ENCODE measurements around the gene IQGAP3. TPM values are rescaled to one million over a fixed set of nuclear protein-coding genes. Genes with fewer than 3 reads are reported as not detected.
"Not testable (repeated sequence)": the region's sequence is repeated elsewhere in the genome, so short reads cannot be mapped to it uniquely, and the experiment has no call there.

Gene IQGAP3
- total and polyA plus RNA-seq, 12 donors, result 0.07 to 3.8 (median 0.23) TPM

DNA sequence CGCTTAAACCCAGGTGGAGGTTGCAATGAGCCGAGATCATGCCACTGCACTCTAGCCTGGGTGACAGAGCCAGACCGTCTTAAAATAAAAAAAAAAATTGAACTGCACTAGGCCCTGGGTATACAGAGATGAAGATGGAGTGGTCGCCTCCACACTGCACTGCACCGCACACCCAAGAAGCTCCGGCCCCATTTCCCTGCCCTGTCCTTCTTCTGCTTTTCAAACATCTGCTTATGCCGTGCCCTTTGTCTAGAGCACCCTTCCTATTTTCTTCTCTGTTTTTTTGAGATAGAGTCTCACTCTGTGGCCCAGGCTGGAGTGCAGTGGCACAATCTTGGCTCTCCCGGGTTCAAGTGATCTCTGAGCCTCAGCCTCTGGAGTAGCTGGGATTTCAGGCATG lies 17.4 kb downstream of the IQGAP3 start:
- Histone ChIP-seq H3K4me1 (peaks cover 0 to 6% (median 0%) of the 10 kb centered on the region in 9 donors), H3K27me3 (no peaks in the 10 kb centered on the region), H3K9me3 (no peaks in the 10 kb centered on the region), H3K36me3 (peaks cover 0 to 27% (median 0%) of the 10 kb centered on the region in 9 donors), H3K27ac (peak overlapping the region in 1 of 10 donors; percentile 26), H3K4me3 (no peak overlapping the region)
- ATAC-seq, result no peak
- WGBS, 2 donors, result 83 to 87% methylated on average over 8 of the region's 8 CpGs
- TF ChIP-seq, protein P1, sequence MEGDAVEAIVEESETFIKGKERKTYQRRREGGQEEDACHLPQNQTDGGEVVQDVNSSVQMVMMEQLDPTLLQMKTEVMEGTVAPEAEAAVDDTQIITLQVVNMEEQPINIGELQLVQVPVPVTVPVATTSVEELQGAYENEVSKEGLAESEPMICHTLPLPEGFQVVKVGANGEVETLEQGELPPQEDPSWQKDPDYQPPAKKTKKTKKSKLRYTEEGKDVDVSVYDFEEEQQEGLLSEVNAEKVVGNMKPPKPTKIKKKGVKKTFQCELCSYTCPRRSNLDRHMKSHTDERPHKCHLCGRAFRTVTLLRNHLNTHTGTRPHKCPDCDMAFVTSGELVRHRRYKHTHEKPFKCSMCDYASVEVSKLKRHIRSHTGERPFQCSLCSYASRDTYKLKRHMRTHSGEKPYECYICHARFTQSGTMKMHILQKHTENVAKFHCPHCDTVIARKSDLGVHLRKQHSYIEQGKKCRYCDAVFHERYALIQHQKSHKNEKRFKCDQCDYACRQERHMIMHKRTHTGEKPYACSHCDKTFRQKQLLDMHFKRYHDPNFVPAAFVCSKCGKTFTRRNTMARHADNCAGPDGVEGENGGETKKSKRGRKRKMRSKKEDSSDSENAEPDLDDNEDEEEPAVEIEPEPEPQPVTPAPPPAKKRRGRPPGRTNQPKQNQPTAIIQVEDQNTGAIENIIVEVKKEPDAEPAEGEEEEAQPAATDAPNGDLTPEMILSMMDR (IDR thresholded peaks at IDR 0.05), result no peak
- no peak for DNase-seq
- intact Hi-C loops (cut with DNase I), result no loop called here

DNA sequence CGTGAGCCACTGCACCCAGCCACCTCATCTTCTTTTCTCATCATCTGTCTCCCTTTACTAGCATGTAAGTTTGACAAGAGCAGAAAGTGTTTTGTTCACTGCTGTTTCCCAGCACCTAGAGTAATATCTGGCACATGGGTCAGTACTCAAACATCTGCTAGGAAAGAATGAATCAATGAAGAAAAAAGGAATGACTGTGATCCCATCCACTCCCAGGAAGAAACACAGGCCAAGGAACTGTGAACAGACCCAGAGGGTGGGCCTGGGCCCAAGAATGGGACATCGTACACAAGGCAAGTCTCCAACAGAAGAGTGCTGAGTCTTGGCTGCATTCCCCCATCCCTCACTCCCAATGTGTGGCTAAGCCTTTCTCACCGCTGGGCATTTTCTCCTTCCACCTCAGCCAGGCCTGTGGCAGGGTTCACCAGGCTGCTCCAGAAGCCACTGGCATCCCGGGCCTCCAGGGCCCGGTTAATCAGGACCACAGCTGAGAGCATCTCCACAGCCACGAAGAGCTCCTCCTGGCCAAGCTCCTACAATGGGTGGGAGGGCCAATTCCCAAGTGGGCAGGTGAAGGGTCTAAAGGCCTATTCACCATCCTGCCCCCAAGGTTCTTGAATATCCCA lies 18.4 kb downstream of the IQGAP3 start:
- ATAC-seq, result peak in 5 of 8 donors; percentile 24 to 59 (median 37)
- TF ChIP-seq, protein P1 (IDR thresholded peaks at IDR 0.05), result no peak
- no peaks in the 10 kb centered on the region for H3K9me3 ChIP-seq
- DNase-seq, result no peak
- peaks cover 0 to 20% (median 0%) of the 10 kb centered on the region in 9 donors for H3K36me3 ChIP-seq
- H3K4me1 ChIP-seq, result peaks cover 0 to 7% (median 0%) of the 10 kb centered on the region in 9 donors
- no peak overlapping the region for H3K27ac ChIP-seq
- H3K27me3 ChIP-seq, result no peaks in the 10 kb centered on the region
- intact Hi-C loops (cut with DNase I), result no loop called here
- no peak overlapping the region for H3K4me3 ChIP-seq
- 90 to 93% methylated on average over 6 of the region's 6 CpGs for WGBS, 2 donors

DNA sequence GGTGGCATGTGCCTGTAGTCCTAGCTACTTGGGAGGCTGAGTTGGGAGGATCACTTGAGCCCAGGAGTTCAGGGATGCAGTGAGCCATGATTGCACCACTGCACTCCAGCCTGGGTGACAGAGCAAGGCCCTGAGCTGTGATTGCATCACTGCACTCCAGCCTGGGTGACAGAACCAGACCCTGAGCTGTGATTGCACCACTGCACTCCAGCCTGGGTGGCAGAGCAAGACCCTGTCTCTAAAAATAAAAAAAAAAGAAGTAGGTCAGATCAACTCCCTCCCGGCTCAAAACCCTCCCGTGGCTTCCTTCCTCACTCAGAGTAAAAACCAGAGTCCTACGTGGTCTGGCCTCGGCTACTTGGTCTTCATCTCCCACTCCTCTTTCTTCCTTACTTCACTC lies 19.4 kb downstream of the IQGAP3 start:
- H3K27ac ChIP-seq, result peak overlapping the region in 1 of 10 donors; percentile 47

DNA sequence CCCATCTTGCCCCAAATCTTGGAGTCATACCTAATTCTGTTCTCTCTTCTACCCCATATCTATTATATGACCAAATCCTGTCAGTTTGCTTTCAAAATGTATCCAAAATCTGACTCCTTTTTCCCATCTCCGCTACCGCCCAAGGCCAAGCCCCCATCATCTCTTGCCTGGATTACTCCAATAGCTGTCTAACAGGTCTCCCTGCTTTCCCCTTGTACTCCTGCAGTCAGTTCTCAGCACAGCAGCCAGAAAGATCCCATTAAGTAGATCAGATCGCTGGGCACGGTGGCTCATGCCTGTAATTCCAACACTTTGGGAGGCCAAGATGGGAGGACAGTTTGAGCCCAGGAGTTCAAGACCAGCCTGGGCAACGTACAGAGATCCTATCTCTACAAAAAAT lies 19.8 kb downstream of the IQGAP3 start:
- intact Hi-C loops (cut with DNase I), result no loop called here
- DNase-seq, result no peak
- no peak overlapping the region for H3K4me3 ChIP-seq
- no peak overlapping the region for H3K27ac ChIP-seq
- H3K9me3 ChIP-seq, result no peaks in the 10 kb centered on the region
- TF ChIP-seq, protein P1 (IDR thresholded peaks at IDR 0.05), result no peak
- no peak for ATAC-seq
- H3K27me3 ChIP-seq, result no peaks in the 10 kb centered on the region
- peaks cover 0 to 7% (median 0%) of the 10 kb centered on the region in 9 donors for H3K4me1 ChIP-seq
- WGBS, 2 donors, result 78% methylated on average over 5 of the region's 5 CpGs
- peaks cover 0 to 20% (median 0%) of the 10 kb centered on the region in 9 donors for H3K36me3 ChIP-seq

More for the DNA sequence above, 19.4 kb downstream of the IQGAP3 start:
- H3K9me3 ChIP-seq; H3K4me3 ChIP-seq; H3K4me1 ChIP-seq; intact Hi-C loops (cut with DNase I); H3K27me3 ChIP-seq: not testable (repeated sequence)
- WGBS, 2 donors, result 88 to 94% methylated on average over 4 of the region's 4 CpGs
- peaks cover 0 to 20% (median 0%) of the 10 kb centered on the region in 9 donors for H3K36me3 ChIP-seq
- DNase-seq (peak in 1 of 2 donors; percentile 28), ATAC-seq (peak in 7 of 8 donors; percentile 12 to 62 (median 57))

DNA sequence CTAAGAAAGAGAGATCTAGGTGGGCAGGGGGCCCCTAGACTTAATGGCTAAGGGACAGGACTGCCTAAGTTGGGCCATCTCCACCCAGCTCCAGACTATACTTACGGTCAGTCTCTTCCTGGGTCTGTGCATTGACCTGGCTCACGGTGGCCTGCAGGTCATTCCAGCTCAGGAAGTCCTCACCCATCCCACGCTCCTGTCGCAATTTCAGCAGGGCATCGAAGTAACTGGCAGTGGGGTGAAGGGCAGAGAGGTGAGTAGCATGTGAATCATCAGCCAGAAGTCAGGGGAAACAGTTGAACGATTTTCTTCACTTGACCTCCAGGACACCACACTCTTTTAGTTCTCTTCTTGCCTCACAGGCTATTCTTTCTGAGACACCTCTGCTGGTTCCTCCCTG lies 20.5 kb downstream of the IQGAP3 start:
- H3K4me3 ChIP-seq, result no peak overlapping the region
- peaks cover 0 to 7% (median 0%) of the 10 kb centered on the region in 9 donors for H3K4me1 ChIP-seq
- no peak overlapping the region for H3K27ac ChIP-seq
- no peak for ATAC-seq
- intact Hi-C loops (cut with DNase I), result no loop called here
- 85 to 98% methylated on average over 6 of the region's 6 CpGs for WGBS, 2 donors
- TF ChIP-seq, protein P1 (IDR thresholded peaks at IDR 0.05), result no peak
- no peaks in the 10 kb centered on the region for H3K9me3 ChIP-seq
- H3K27me3 ChIP-seq, result no peaks in the 10 kb centered on the region
- DNase-seq, result no peak
- H3K36me3 ChIP-seq, result peaks cover 0 to 20% (median 0%) of the 10 kb centered on the region in 9 donors
